IMR-90 (cell line): ENCODE measurements around the gene STIL. TPM values are rescaled to one million over a fixed set of nuclear protein-coding genes. Genes with fewer than 3 reads are reported as not detected.

Experiments
- ATAC-seq: fragments of 200-7000 bp; cut with Tn5 transposase; 2 replicates; pipeline ENCODE4 v1.9.1; 2020; ENCODE audit warnings: low read depth, mild to moderate bottlenecking, moderate library complexity
- BruUV-seq: library from RNA; stranded (reverse); fragments of 400-500 nt; replicated peaks from 2 replicates; lab custom pipeline; 2021; lab: Mats Ljungman, UMichigan
- CTCF ChIA-PET: fragments of 300-600 bp; formaldehyde crosslinking; extraction: SDS; loops from one replicate; lab custom pipeline; 2021; ENCODE audit warnings: antibody characterized with exemption; lab: Yijun Ruan, JAX
- POLR2A ChIA-PET: fragments of 300-600 bp; sonication (Branson Sonifier 250); formaldehyde crosslinking; loops from one replicate; lab custom pipeline; 2022; ENCODE audit warnings: antibody characterized with exemption; ENCODE audit not compliant: unreplicated experiment; lab: Charles Lee
- DNase-seq: peaks from one replicate; pipeline ENCODE4 v3.0.0; 2013
- H2AFZ ChIP-seq: replicated peaks from 2 replicates; pipeline ENCODE3; 2013; ENCODE audit warnings: low read length, mild to moderate bottlenecking; ENCODE audit not compliant: poor library complexity
- H2AK5ac ChIP-seq: 2 replicates; pipeline ENCODE4 v1.6.1; 2013; ENCODE audit warnings: low read depth, low read length, inconsistent platforms
- H2AK9ac ChIP-seq: replicated peaks from 2 replicates; pipeline ENCODE3; 2013; ENCODE audit warnings: mild to moderate bottlenecking, low read depth, low read length, moderate library complexity; ENCODE audit not compliant: poor library complexity
- H2BK120ac ChIP-seq: 2 replicates; pipeline ENCODE4 v1.6.1; 2013; ENCODE audit warnings: low read depth, low read length, inconsistent platforms
- H2BK15ac ChIP-seq: 3 replicates; pipeline ENCODE4 v1.6.1; 2013; ENCODE audit warnings: low read depth, low read length, inconsistent platforms
- H2BK20ac ChIP-seq: 2 replicates; pipeline ENCODE4 v1.6.1; 2013; ENCODE audit warnings: low read depth, mild to moderate bottlenecking, inconsistent platforms, low read length, moderate library complexity
- H2BK5ac ChIP-seq: 2 replicates; pipeline ENCODE4 v1.6.1; 2013; ENCODE audit warnings: mild to moderate bottlenecking, low read depth, low read length, inconsistent platforms; ENCODE audit not compliant: poor library complexity, severe bottlenecking
- H3K14ac ChIP-seq: replicated peaks from 2 replicates; pipeline ENCODE4 v1.6.1; 2013; ENCODE audit warnings: low read depth, low read length, inconsistent platforms
- H3K18ac ChIP-seq: 2 replicates; pipeline ENCODE4 v1.6.1; 2013; ENCODE audit warnings: low read depth, low read length, control low read depth
- H3K23ac ChIP-seq: 2 replicates; pipeline ENCODE4 v1.6.1; 2013; ENCODE audit warnings: low read depth, low read length, inconsistent platforms
- H3K27ac ChIP-seq: 2 replicates; pipeline ENCODE4 v1.5.1; 2013; ENCODE audit warnings: mild to moderate bottlenecking, control low read depth, low read length; ENCODE audit not compliant: insufficient read depth
- H3K27me3 ChIP-seq: 2 replicates; pipeline ENCODE4 v1.6.1; 2013; ENCODE audit warnings: low read length; ENCODE audit not compliant: control insufficient read depth, insufficient read depth
- H3K36me3 ChIP-seq: 2 replicates; pipeline ENCODE4 v1.6.1; 2013; ENCODE audit warnings: low read length, mixed read lengths; ENCODE audit not compliant: control insufficient read depth, insufficient read depth
- H3K4ac ChIP-seq: 2 replicates; pipeline ENCODE4 v1.6.1; 2013; ENCODE audit warnings: low read depth, low read length, inconsistent platforms
- H3K4me1 ChIP-seq: 2 replicates; pipeline ENCODE4 v1.6.1; 2013; ENCODE audit warnings: low read length, mixed read lengths; ENCODE audit not compliant: control insufficient read depth, insufficient read depth
- H3K4me2 ChIP-seq: 2 replicates; pipeline ENCODE4 v1.6.1; 2013; ENCODE audit warnings: low read depth, mild to moderate bottlenecking, control low read depth, low read length, moderate library complexity
- H3K4me3 ChIP-seq: 2 replicates; pipeline ENCODE4 v1.5.1; 2013; ENCODE audit warnings: low read depth, mild to moderate bottlenecking, control low read depth, low read length, moderate library complexity; ENCODE audit not compliant: insufficient read depth
- H3K56ac ChIP-seq: 2 replicates; pipeline ENCODE4 v1.6.1; 2013; ENCODE audit warnings: low read length, inconsistent platforms; ENCODE audit not compliant: insufficient read depth; ENCODE audit errors: extremely low read depth
- H3K79me1 ChIP-seq, 2 experiments: 2 replicates each; pipeline ENCODE4 v1.6.1; 2013; ENCODE audit warnings: low read length in 2 of 2, inconsistent platforms in 1 of 2, low read depth in 1 of 2
- H3K9ac ChIP-seq: 2 replicates; pipeline ENCODE4 v1.6.1; 2013; ENCODE audit warnings: low read depth, low read length, control low read depth
- H3K9me1 ChIP-seq: 2 replicates; pipeline ENCODE4 v1.6.1; 2013; ENCODE audit warnings: low read length, inconsistent platforms; ENCODE audit not compliant: insufficient read depth
- H3K9me3 ChIP-seq: 2 replicates; pipeline ENCODE4 v1.6.1; 2013; ENCODE audit warnings: low read length; ENCODE audit not compliant: control insufficient read depth, insufficient read depth
- H4K20me1 ChIP-seq: 2 replicates; pipeline ENCODE4 v1.6.1; 2013; ENCODE audit warnings: low read length, inconsistent platforms; ENCODE audit not compliant: insufficient read depth
- H4K5ac ChIP-seq: 2 replicates; pipeline ENCODE4 v1.6.1; 2013; ENCODE audit warnings: mild to moderate bottlenecking, low read depth, low read length, control low read depth
- H4K8ac ChIP-seq, 2 experiments: 2 replicates each; pipeline ENCODE4 v1.6.1; 2013; ENCODE audit warnings: low read depth in 2 of 2, low read length in 2 of 2, control low read depth in 1 of 2, inconsistent platforms in 1 of 2
- H4K91ac ChIP-seq: 2 replicates; pipeline ENCODE4 v1.6.1; 2013; ENCODE audit warnings: low read depth, low read length, inconsistent platforms; ENCODE audit not compliant: insufficient read depth
- BHLHE40 ChIP-seq: fragments of 150-350 bp; IDR thresholded peaks from 2 replicates; pipeline ENCODE4 v1.6.1; 2016; ENCODE audit warnings: mild to moderate bottlenecking, low read depth, low read length
- CEBPB ChIP-seq: IDR thresholded peaks from 2 replicates; pipeline ENCODE4 v1.6.1; 2012; ENCODE audit warnings: low read depth, low read length, improper control_type of control experiment
- CHD1 ChIP-seq: IDR thresholded peaks from 2 replicates; pipeline ENCODE4 v1.6.1; 2012; ENCODE audit warnings: low read depth, low read length, improper control_type of control experiment
- CTCF ChIP-seq: conservative IDR thresholded peaks from 2 replicates; pipeline ENCODE4 v1.5.1; 2012; ENCODE audit warnings: mild to moderate bottlenecking, low read depth, low read length, improper control_type of control experiment
- FOS ChIP-seq: fragments of 150-350 bp; IDR thresholded peaks from 2 replicates; pipeline ENCODE4 v1.6.1; 2016; ENCODE audit warnings: low read depth, low read length
- MAZ ChIP-seq: IDR thresholded peaks from 2 replicates; pipeline ENCODE4 v1.6.1; 2012; ENCODE audit warnings: low read depth, mild to moderate bottlenecking, low read length, improper control_type of control experiment, moderate library complexity, borderline replicate concordance
- MXI1 ChIP-seq: IDR thresholded peaks from 2 replicates; pipeline ENCODE4 v1.6.1; 2012; ENCODE audit warnings: low read depth, mild to moderate bottlenecking, low read length, moderate library complexity, borderline replicate concordance
- POLR2A ChIP-seq: IDR thresholded peaks from 2 replicates; pipeline ENCODE4 v1.6.1; 2012; ENCODE audit warnings: mild to moderate bottlenecking, low read depth, low read length
- RAD21 ChIP-seq: IDR thresholded peaks from 2 replicates; pipeline ENCODE4 v1.6.1; 2012; ENCODE audit warnings: low read length, improper control_type of control experiment
- RCOR1 ChIP-seq: IDR thresholded peaks from 2 replicates; pipeline ENCODE4 v1.6.1; 2012; ENCODE audit warnings: mild to moderate bottlenecking, low read length, improper control_type of control experiment; ENCODE audit not compliant: insufficient replicate concordance
- SMC3 ChIP-seq: fragments of 150-350 bp; IDR thresholded peaks from 2 replicates; pipeline ENCODE4 v1.6.1; 2016; ENCODE audit warnings: low read depth, mild to moderate bottlenecking, antibody characterized with exemption, low read length, moderate library complexity
- USF2 ChIP-seq: fragments of 150-350 bp; IDR thresholded peaks from 2 replicates; pipeline ENCODE4 v1.6.1; 2017; ENCODE audit warnings: mild to moderate bottlenecking, antibody characterized with exemption, low read length, low read depth
- WGBS, 2 experiments: methylation state at CpG; one replicate each; pipeline versions ENCODE4 v1.1.5 to v1.1.7; 2013; ENCODE audit warnings: missing lambda C conversion rate in 2 of 2; ENCODE audit not compliant: insufficient read length in 1 of 2; ENCODE audit errors: extremely low coverage in 2 of 2; 5-methylcytosine and 5-hydroxymethylcytosine counted together
- dilution Hi-C: fragments of 300-500 bp; cut with HindIII; formaldehyde crosslinking; loops from one replicate; pipeline ENCODE4 v1.14.3; 2018; ENCODE audit warnings: low sequenced_read_pairs; ENCODE audit not compliant: unreplicated experiment
- in situ Hi-C: fragments of 300-500 bp; cut with MboI; formaldehyde crosslinking; loops from 3 replicates; pipeline ENCODE4 v1.14.3; 2019; ENCODE audit warnings: low sequenced_read_pairs, inconsistent platforms, mixed read lengths
- intact Hi-C: fragments of 100-400 bp; cut with micrococcal nuclease; formaldehyde crosslinking; loops from 2 replicates; pipeline ENCODE4 v1.10.0; 2022
- polyA plus RNA-seq, 3 experiments: library from polyadenylated mRNA; depleted of rRNA; stranded (reverse); fragments of >200 nt; gene quantifications; 2 replicates each; pipeline ENCODE4 v1.2.3, GENCODE V29; 2012; ENCODE audit warnings: low replicate concordance in 1 of 3
- total RNA-seq: library from RNA; depleted of rRNA; stranded (reverse); fragments of >200 nt; gene quantifications from 2 replicates; pipeline ENCODE4 v1.2.3, GENCODE V29; 2012

Gene STIL
- total and polyA plus RNA-seq, 2 of the 4 experiments (the other 2 are of a cell fraction) = 6.8 to 17.2 TPM

- H4K91ac ChIP-seq = no peak overlapping the region
- DNase-seq = no peak
- peaks cover 3% of the 10 kb centered on the region; the same call in 1 of the 2 replicates for H4K20me1 ChIP-seq
- H3K9me3 ChIP-seq = no peaks in the 10 kb centered on the region
- no peak overlapping the region for H3K23ac ChIP-seq
- no peak overlapping the region for H3K56ac ChIP-seq
- no peak overlapping the region for H4K5ac ChIP-seq
- in situ Hi-C loops (no loop called here), intact Hi-C loops (loop anchor here (5.0 to 10.0 kb wide), 4 partner anchors 47 to 153 kb away; partner anchors contain the start of genes FOXD2 and PDZK1IP1), dilution Hi-C loops (no loop called here)
- ChIA-PET POLR2A (no interaction called here), CTCF (interaction anchor here (0.6 kb wide), 1 partner anchor 9 kb away, joined by 8 read pairs; no protein-coding TSS in a partner anchor)
- H3K18ac ChIP-seq = no peak overlapping the region
- peaks cover 6% of the 10 kb centered on the region for H3K4me1 ChIP-seq
- H3K27me3 ChIP-seq = no peaks in the 10 kb centered on the region
- H3K79me1 ChIP-seq = peaks cover 0 to 14% of the 10 kb centered on the region in 2 experiments; a peak in 3 of 4 replicates
- no peak overlapping the region for H3K27ac ChIP-seq
- no TSS peak for BruUV-seq
- no peak overlapping the region for H2BK5ac ChIP-seq
- peaks cover 8% of the 10 kb centered on the region; the same call in 1 of the 2 replicates for H3K9me1 ChIP-seq
- no peak overlapping the region for H3K4me2 ChIP-seq
- no peak overlapping the region for H2BK15ac ChIP-seq
- no peak overlapping the region for H3K4me3 ChIP-seq
- no peak overlapping the region for H2AFZ ChIP-seq
- no peak overlapping the region for H4K8ac ChIP-seq
- no CpG with 5 or more reads among the region's 1 CpG for WGBS, 2 experiments
- TF ChIP-seq CHD1 (no peak), MAZ (no peak), CEBPB (no peak), FOS (no peak), SMC3 (no peak), USF2 (no peak), CTCF (no peak), RCOR1 (no peak), MXI1 (no peak), POLR2A (no peak), RAD21 (no peak), BHLHE40 (no peak)
- no peaks in the 10 kb centered on the region for H3K36me3 ChIP-seq
- no peak overlapping the region for H2BK20ac ChIP-seq
- no peak overlapping the region for H3K14ac ChIP-seq
- H2AK5ac ChIP-seq = no peak overlapping the region
- ATAC-seq = no peak
- H3K9ac ChIP-seq = no peak overlapping the region
- H2BK120ac ChIP-seq = no peak overlapping the region
- H3K4ac ChIP-seq = no peak overlapping the region
- H2AK9ac ChIP-seq = no peak overlapping the region
Measured at GRCh38 chr1:47330212-47330611, 16.3 kb upstream of the STIL start.
